ENCODE measurements around the gene CRY2. TPM values are rescaled to one million over a fixed set of nuclear protein-coding genes. Genes with fewer than 3 reads are reported as not detected.
A peak's percentile ranks its signal among the peaks of the same experiment; 100 is the strongest.

The CRY2 gene
- total RNA-seq, 1 experiment from 2014 or later: 16.1 TPM

GRCh38 chr11:45847911-45848316, 639 bp downstream of the CRY2 start:
- peak overlapping the region; percentile 67 for H3K27ac ChIP-seq
- no peaks in the 10 kb centered on the region for H3K9me3 ChIP-seq (replicated peaks)
- H3K4me1 ChIP-seq (replicated peaks): peaks cover 12% of the 10 kb centered on the region
- H3K27me3 ChIP-seq (replicated peaks): no peaks in the 10 kb centered on the region
- DNase-seq (ENCODE audit: low read depth in 1 of 2, low spot score in 2 of 2): peak; percentile 70 to 73
- peaks cover 10% of the 10 kb centered on the region for H3K36me3 ChIP-seq
- peak overlapping the region; percentile 82 for H3K4me3 ChIP-seq

DNA sequence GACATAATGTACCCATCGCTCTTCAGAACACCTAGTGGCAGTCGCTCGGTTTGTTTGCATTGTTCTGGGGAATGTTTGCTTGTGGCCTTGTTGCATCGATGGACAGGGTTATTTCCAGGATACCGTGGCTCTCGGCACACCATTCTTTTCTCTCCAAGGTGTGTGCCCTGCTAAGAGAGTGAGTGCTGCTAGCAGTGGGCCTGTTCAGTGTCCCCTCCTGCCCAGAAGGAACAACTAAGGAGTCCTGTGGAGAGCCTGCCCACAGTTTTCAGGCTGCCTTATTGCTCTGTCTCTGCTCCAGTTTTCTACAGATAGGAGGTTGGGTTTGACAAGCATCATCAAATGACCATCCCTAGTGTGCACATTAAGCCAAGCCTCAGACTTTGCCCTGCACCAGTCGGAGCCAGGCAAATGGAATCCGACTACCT, 1.4 kb downstream of the CRY2 start:
- H3K9me3 ChIP-seq (replicated peaks): no peaks in the 10 kb centered on the region
- H3K27ac ChIP-seq: no peak overlapping the region
- peaks cover 12% of the 10 kb centered on the region for H3K4me1 ChIP-seq (replicated peaks)
- H3K36me3 ChIP-seq: peaks cover 10% of the 10 kb centered on the region
- H3K4me3 ChIP-seq: peak overlapping the region; percentile 82
- no peaks in the 10 kb centered on the region for H3K27me3 ChIP-seq (replicated peaks)
- no peak for DNase-seq (ENCODE audit: low read depth in 1 of 2, low spot score in 2 of 2)

DNA sequence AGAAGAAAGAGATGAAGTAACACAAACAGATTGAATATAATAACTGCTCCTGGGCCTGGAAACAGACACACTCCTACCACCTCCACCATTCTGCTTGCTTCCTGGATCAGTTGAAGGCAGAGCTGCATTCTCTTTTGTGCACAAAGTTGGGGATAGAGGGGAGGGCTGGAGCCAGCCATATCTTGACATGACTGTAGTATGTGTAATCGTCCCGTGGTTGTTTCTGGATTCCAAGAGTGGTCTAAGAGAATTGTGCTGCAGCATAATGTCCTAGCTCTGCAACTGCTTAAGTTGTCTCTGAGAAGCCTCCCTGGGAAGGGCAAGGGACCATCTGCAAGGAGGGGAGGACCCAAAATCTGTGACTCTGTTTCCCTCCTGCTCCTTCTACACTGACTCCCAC, 3.2 kb downstream of the CRY2 start:
- H3K4me3 ChIP-seq: no peak overlapping the region
- H3K9me3 ChIP-seq (replicated peaks): no peaks in the 10 kb centered on the region
- no peaks in the 10 kb centered on the region for H3K27me3 ChIP-seq (replicated peaks)
- peaks cover 13% of the 10 kb centered on the region for H3K36me3 ChIP-seq
- H3K27ac ChIP-seq: no peak overlapping the region
- no peak for DNase-seq (ENCODE audit: low read depth in 1 of 2, low spot score in 2 of 2)
- peaks cover 12% of the 10 kb centered on the region for H3K4me1 ChIP-seq (replicated peaks)

- H3K9me3 ChIP-seq (replicated peaks): no peaks in the 10 kb centered on the region
- H3K4me3 ChIP-seq: no peak overlapping the region
- H3K36me3 ChIP-seq: peaks cover 21% of the 10 kb centered on the region
- peaks cover 16% of the 10 kb centered on the region for H3K4me1 ChIP-seq (replicated peaks)
- DNase-seq (ENCODE audit: low read depth in 1 of 2, low spot score in 2 of 2): no peak
- no peaks in the 10 kb centered on the region for H3K27me3 ChIP-seq (replicated peaks)
- H3K27ac ChIP-seq: no peak overlapping the region
Observed at GRCh38 chr11:45851228-45851627, 4.0 kb downstream of the CRY2 start.

GRCh38 chr11:45852018-45852711, 4.9 kb downstream of the CRY2 start:
- Histone ChIP-seq H3K4me1 (replicated peaks) (peaks cover 21% of the 10 kb centered on the region), H3K27ac (no peak overlapping the region), H3K27me3 (replicated peaks) (no peaks in the 10 kb centered on the region), H3K9me3 (replicated peaks) (no peaks in the 10 kb centered on the region), H3K36me3 (peaks cover 28% of the 10 kb centered on the region), H3K4me3 (no peak overlapping the region)
- DNase-seq (ENCODE audit: low read depth in 1 of 2, low spot score in 2 of 2): no peak

DNA sequence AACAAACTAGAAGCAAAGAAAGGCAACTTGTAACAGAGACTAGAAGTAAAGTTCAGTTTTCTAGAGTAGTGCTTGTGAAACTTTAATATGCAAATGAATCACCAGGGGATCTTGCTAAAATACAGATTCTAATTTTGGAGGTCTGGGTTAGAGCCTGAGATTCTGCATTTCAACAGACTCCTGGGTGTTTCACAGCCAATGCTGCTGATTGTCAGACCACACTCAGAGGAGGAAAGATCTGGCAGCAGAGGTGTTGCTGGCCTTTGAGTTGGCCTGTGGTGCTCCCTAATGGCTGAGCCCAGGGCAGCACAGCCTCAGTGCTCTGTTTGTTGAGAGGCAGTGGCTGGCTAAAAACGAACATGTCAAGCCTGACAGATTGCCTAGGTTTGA, 5.4 kb downstream of the CRY2 start:
- no peak for DNase-seq (ENCODE audit: low read depth in 1 of 2, low spot score in 2 of 2)
- Histone ChIP-seq H3K9me3 (replicated peaks) (no peaks in the 10 kb centered on the region), H3K36me3 (peaks cover 29% of the 10 kb centered on the region), H3K27ac (no peak overlapping the region), H3K4me1 (replicated peaks) (peaks cover 24% of the 10 kb centered on the region), H3K27me3 (replicated peaks) (no peaks in the 10 kb centered on the region), H3K4me3 (no peak overlapping the region)

GRCh38 chr11:45853332-45854219, 6.3 kb downstream of the CRY2 start:
- no peaks in the 10 kb centered on the region for H3K27me3 ChIP-seq (replicated peaks)
- DNase-seq (ENCODE audit: low read depth in 1 of 2, low spot score in 2 of 2): no peak
- H3K27ac ChIP-seq: no peak overlapping the region
- peaks cover 20% of the 10 kb centered on the region for H3K4me1 ChIP-seq (replicated peaks)
- H3K36me3 ChIP-seq: peaks cover 34% of the 10 kb centered on the region
- no peak overlapping the region for H3K4me3 ChIP-seq
- no peaks in the 10 kb centered on the region for H3K9me3 ChIP-seq (replicated peaks)

DNA sequence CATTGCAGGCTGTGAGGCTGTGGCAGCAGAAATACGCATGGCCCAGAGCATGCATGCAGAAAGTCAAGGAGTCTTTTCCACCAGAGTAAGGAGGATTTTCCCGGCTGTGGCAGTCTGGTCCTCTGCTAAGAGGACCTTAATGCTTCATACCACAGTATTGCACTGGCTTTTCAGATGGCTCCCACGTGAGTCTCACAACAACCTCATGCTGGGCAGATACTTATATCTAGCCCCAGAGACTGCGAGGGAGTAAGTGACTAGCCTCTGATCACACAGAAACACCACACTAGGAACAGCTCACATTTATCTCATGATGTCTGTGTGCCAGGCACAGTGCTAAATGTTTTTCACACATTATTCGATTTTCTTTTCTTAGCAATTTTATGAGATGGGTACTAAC, 8.0 kb downstream of the CRY2 start:
- Histone ChIP-seq H3K9me3 (replicated peaks) (no peaks in the 10 kb centered on the region), H3K27me3 (replicated peaks) (no peaks in the 10 kb centered on the region), H3K36me3 (peaks cover 46% of the 10 kb centered on the region), H3K27ac (no peak overlapping the region), H3K4me3 (no peak overlapping the region), H3K4me1 (replicated peaks) (peaks cover 16% of the 10 kb centered on the region)
- no peak for DNase-seq (ENCODE audit: low read depth in 1 of 2, low spot score in 2 of 2)

DNA sequence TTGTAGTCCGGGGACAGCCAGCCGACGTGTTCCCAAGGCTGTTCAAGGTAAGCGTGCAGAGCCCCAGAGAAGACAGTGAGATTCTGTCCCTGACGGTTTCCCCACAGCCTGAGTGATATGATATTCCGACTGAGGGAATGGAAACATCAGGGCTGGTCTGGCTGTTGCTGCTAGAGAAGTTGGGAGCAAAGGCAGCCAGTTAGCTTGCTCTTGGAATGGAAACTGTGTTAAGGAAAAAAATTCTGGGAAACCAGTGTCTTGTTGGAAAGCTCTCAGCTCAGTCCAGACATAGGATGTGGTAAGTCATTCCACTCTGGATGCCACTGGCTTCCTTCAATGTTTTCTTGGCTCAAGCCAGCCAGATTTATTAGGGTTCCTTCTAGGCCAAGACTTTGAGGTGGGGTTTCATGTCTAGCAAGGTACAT, 8.8 kb downstream of the CRY2 start:
- H3K4me3 ChIP-seq: no peak overlapping the region
- peaks cover 54% of the 10 kb centered on the region for H3K36me3 ChIP-seq
- H3K27me3 ChIP-seq (replicated peaks): no peaks in the 10 kb centered on the region
- DNase-seq (ENCODE audit: low read depth in 1 of 2, low spot score in 2 of 2): no peak
- H3K27ac ChIP-seq: peak overlapping the region; percentile 48; the same call in 1 of the 2 replicates
- H3K9me3 ChIP-seq (replicated peaks): no peaks in the 10 kb centered on the region
- H3K4me1 ChIP-seq (replicated peaks): peaks cover 16% of the 10 kb centered on the region

GRCh38 chr11:45857961-45858474, 10.7 kb downstream of the CRY2 start:
- Histone ChIP-seq H3K4me3 (no peak overlapping the region), H3K9me3 (replicated peaks) (no peaks in the 10 kb centered on the region), H3K27ac (no peak overlapping the region), H3K4me1 (replicated peaks) (peaks cover 16% of the 10 kb centered on the region), H3K36me3 (peaks cover 72% of the 10 kb centered on the region), H3K27me3 (replicated peaks) (no peaks in the 10 kb centered on the region)
- DNase-seq (ENCODE audit: low read depth in 1 of 2, low spot score in 2 of 2): no peak

GRCh38 chr11:45858751-45859398, 11.6 kb downstream of the CRY2 start:
- Histone ChIP-seq H3K4me1 (replicated peaks) (peaks cover 16% of the 10 kb centered on the region), H3K36me3 (peaks cover 80% of the 10 kb centered on the region), H3K4me3 (no peak overlapping the region), H3K9me3 (replicated peaks) (no peaks in the 10 kb centered on the region), H3K27ac (no peak overlapping the region), H3K27me3 (replicated peaks) (no peaks in the 10 kb centered on the region)
- DNase-seq (ENCODE audit: low read depth in 1 of 2, low spot score in 2 of 2): no peak

- DNase-seq (ENCODE audit: low read depth in 1 of 2, low spot score in 2 of 2): no peak
- H3K36me3 ChIP-seq: peaks cover 89% of the 10 kb centered on the region
- no peaks in the 10 kb centered on the region for H3K9me3 ChIP-seq (replicated peaks)
- no peak overlapping the region for H3K27ac ChIP-seq
- H3K27me3 ChIP-seq (replicated peaks): no peaks in the 10 kb centered on the region
- no peak overlapping the region for H3K4me3 ChIP-seq
- peaks cover 16% of the 10 kb centered on the region for H3K4me1 ChIP-seq (replicated peaks)
Observed at GRCh38 chr11:45859661-45860140, 12.4 kb downstream of the CRY2 start.

DNA sequence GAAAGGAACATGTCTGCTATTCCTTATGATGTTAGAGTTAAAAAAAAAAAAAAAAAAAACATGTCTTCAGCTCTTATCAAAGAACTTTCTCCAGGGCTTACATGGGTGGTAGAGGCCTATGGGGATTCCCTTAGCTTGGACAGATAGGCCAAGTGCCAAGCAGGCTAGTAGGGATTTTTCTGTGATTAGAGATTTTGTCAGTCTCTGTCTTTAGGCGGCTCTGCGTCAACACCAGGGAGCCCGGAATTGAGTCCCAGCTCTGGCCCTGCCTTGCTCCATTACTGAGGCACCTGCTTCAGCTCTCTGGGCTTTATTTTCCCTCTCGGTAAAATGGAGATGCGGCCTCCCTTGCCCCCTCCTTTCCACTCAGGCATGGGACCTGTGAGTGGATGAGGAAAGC, 13.1 kb downstream of the CRY2 start:
- Histone ChIP-seq H3K4me3 (no peak overlapping the region), H3K4me1 (replicated peaks) (peaks cover 16% of the 10 kb centered on the region), H3K9me3 (replicated peaks) (no peaks in the 10 kb centered on the region), H3K27me3 (replicated peaks) (no peaks in the 10 kb centered on the region), H3K27ac (no peak overlapping the region), H3K36me3 (peaks cover 90% of the 10 kb centered on the region)
- no peak for DNase-seq (ENCODE audit: low read depth in 1 of 2, low spot score in 2 of 2)

Data from SJSA1 (cell line).